Measurements from ENCODE around the gene THEM4.

Gene THEM4

DNA sequence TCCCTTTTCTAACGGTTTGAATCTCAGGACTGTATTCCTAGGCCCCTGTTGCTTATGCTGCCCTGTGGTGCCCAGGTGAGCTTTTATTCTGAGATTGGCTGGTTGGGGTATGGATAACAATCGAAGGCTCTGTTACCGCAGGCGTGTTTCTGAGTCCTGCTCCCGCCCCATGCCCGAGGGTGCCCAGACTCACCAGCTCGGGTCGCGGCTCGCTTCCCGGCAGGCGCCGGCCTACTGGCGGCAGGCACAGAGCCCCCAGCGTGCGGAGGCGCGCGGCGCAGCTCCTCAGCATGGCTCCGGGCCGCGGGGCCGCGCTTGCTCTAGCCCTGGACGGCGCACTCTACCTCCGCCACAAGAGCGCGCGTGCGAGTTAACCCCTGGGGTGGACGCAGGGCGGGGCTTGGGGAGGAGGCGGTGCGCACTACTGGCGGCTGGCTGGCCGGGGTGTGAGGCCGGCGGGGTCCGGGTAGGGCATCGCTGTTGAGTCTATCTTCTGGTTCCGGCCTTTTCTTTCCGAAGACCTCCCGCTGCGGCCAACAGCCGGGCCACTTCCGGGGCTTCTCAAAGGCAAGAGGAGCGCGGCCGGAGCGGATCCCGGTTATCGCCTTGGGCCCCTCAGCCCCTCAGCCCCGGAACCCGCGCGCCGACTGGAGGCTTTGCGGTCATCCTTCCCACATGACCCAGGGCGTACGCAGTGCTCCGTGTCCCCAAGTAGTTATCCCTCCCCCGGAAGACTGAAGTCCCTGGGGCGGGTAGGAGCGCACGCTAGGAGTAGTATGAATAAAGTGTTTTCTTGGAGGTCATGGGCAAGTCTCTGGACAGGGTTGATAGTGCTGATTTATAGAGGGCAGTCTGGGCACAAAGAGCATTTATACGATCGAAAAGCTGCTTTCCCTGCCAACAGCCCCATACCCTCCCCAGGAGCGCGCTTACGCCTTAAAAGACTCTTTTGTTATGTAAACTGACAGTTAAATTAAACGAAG lies at the start of gene THEM4:
Gene THEM4, minus strand, starts transcription at position 345 of the 983 bp plus-strand sequence. Its CDS starts 53 bp downstream, at position 292.
- DNase-seq: peak; percentile 62 to 96 (median 88)

DNA sequence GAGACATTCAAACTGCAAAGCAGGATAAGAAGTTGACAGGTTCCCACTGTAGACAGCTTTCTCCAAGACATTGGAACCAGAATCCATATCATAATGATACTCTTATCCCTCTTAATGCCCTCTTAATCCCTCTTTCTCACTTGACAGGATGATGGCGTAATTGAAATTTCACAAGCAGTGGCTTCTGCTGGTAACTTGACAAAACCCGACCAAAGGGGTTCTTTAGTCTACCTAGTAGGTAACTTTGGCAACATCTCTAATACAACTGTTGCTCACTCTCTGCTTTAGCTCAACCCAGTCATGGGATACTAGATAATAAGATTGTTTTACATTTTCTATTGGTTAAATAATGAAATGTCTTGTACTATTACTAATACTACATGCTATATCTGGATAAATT lies 49.6 kb upstream of the THEM4 start:
- DNase-seq: no peak

GRCh38 chr1:151956957-151957497 lies 47.7 kb upstream of the THEM4 start:
- DNase-seq: no peak

DNA sequence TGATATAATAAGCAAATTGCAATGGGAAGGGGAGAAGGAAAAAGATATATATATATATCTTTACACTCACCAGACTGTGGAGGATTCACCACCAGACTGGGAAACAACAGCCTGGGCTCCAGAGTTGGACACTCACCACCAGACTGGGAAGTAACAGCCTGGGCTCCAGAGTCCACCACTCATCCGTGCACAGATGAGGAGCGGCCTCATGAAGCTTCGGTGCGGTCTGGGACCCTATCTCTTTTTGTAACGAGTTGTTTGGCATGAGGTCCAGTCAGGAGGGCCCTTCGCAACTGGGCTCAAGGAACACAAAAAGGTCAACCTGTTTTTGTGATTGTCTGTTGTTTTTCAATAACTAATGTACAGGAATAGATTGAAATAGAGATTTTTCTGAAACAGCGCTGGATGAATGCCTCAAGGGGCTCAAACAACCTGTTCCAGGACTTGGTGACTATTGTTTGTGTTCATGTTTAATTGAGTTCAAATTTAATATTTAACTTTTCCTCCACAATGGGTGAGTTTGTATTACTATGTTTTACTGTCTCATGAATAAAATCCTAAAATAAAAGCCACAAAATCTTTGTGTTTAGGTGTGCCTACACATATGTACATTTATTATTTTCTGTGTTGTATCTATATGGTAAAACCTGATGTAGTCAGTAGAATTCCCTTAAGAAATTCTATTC lies 44.2 kb upstream of the THEM4 start:
- DNase-seq: no peak

- no peak for DNase-seq
Measured at GRCh38 chr1:151952811-151953210, 43.5 kb upstream of the THEM4 start.

- DNase-seq: no peak
Measured at GRCh38 chr1:151949371-151950193, 40.3 kb upstream of the THEM4 start.

GRCh38 chr1:151948506-151948905 lies 39.2 kb upstream of the THEM4 start:
- DNase-seq: no peak

- no peak for DNase-seq
Measured at GRCh38 chr1:151947140-151947539, 37.8 kb upstream of the THEM4 start.

DNA sequence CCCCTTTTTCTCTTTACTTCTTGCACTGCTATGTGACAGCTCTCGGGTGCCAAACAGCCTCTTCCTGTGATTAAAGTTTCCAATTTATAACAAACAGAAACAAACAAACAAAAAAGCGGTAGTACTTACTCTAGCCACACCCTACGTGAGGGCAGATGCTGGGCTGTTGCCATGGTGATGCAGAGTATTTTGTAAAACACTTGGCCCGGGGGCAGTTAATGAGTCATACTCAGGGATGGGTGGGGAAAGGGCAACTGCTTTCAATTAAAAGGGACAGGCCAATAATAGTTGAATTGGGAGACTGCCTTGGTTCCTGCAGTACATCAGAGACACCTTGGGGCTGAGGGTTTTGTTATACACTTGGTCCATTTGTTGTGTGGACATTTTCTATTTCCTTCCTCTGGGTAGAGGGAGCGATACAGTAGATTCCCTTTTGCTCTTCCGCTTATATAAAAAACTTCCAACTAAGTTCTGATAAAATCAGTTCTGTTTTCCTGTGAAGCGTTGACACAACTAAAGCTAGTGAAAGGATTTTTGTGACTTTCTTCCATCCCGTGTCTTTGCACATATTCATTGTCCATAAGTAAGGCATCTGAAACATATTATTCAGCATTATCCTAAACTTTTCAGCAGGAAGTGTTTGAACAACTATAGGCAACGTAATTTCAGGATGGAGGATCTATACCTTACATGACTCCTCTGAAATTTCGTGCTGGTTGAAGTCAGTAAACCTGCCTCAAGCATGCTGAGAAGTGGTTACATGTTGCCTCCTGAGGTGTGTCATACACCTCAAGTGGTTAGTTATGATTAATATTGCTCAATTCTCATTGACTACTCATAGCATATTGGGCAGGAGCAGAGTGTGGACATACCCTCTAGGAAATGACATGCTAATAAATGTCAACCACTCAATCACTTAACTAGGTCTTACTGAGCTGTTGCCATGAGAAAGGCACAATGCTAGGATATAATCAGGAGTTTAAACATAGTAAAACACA lies 36.7 kb upstream of the THEM4 start:
- DNase-seq: peak in 13 of 56 donors; percentile 3 to 40 (median 17)

- DNase-seq: no peak
Measured at GRCh38 chr1:151944857-151945575, 35.7 kb upstream of the THEM4 start.

- DNase-seq: no peak
Measured at GRCh38 chr1:151944126-151944856, 35.0 kb upstream of the THEM4 start.

GRCh38 chr1:151943591-151943990 lies 34.3 kb upstream of the THEM4 start:
- no peak for DNase-seq

- no peak for DNase-seq
Measured at GRCh38 chr1:151942882-151943281, 33.6 kb upstream of the THEM4 start.

- no peak for DNase-seq
Measured at GRCh38 chr1:151940541-151940940, 31.2 kb upstream of the THEM4 start.

DNA sequence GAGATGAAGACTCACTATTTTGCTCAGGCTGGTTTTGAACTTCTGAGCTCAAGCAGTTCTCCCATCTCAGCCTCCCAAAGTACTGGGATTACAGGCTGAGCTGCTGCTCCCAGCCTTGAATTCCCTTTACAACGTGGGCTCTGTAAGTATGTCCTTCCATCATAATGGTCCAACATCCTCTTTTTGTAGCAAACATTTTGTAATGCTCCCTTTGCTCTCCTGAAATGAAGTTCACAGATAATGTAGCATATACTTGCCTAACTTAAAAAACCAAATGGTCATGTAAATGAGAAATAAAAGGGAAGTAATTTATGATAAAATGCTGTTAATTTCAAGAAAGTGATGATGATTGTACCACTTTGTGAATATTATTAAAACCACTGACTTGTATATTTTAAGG lies 30.5 kb upstream of the THEM4 start:
- DNase-seq: no peak

DNA sequence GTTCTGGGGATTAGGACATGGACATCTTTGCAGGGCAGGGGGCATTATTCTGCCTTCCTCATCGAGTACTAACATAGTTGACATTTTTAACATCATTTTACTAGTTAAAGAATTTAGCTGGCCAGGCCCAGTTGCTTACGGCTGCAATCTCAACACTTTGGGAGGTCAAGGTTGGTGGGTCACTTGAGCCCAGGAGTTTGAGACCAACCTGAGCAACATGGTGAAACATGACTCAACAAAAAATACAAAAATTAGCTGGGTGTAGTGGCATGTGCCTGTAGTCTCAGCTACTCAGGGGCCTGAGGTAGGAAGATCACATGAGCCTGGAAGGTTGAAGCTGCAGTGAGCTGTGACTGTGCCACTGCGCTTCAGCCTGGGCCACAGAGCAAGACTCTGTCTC lies 29.8 kb upstream of the THEM4 start:
- no peak for DNase-seq

- no peak for DNase-seq
Measured at GRCh38 chr1:151936653-151937052, 27.3 kb upstream of the THEM4 start.

DNA sequence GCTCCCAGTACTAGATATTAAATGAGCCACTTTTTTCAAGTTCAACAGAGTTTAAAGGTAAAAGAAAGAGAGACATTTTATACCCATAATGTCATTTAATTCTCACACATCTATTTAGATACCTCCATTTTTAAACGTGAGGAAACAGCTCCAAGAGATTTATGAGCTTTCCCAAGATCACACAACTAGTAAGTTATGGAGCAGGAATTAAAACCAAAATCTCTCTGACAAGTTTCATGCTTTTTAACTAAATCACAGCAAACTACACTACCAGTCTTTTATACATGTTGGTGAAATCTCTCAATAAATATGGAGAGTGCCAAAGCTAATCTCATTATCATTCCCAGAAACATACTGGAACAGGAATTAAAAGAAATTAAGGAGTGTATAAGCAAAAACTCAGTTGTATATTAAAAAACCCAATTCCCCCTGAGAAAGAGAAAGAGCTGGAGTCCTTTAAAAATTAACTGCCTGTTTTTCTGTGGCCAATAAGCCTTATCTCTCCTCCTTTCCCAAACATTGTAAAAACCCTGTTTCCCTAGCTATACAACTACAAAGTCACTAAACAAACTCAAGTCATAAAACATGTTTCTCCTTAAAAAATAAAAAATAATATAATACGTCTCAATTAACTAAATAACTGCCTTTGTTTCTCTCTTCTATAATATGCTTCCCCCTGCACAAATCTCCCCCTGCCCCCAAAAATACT lies 26.7 kb upstream of the THEM4 start:
- DNase-seq: no peak
